Hippocampal formation (tissue), 2 donors: Measurements from ENCODE around the gene CCDC7.
"Not testable (repeated sequence)": the region's sequence is repeated elsewhere in the genome, so short reads cannot be mapped to it uniquely, and the experiment has no call there.

ENCODE experiments used
- DNase-seq, 2 donors: peaks; one replicate each; lab custom pipeline; 2025; lab: John Stamatoyannopoulos, UW

CCDC7 gene

DNA sequence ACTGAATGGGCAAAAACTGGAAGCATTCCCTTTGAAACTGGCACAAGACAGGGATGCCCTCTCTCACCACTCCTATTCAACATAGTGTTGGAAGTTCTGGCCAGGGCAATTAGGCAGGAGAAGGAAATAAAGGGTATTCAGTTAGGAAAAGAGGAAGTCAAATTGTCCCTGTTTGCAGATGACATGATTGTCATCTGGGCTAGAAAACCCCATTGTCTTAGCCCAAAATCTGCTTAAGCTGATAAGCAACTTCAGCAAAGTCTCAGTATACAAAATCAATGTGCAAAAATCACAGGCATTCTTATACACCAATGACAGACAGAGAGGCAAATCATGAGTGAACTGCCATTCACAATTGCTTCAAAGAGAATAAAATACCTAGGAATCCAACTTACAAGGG, 116.8 kb downstream of the CCDC7 start:
- not testable (repeated sequence) for DNase-seq

DNA sequence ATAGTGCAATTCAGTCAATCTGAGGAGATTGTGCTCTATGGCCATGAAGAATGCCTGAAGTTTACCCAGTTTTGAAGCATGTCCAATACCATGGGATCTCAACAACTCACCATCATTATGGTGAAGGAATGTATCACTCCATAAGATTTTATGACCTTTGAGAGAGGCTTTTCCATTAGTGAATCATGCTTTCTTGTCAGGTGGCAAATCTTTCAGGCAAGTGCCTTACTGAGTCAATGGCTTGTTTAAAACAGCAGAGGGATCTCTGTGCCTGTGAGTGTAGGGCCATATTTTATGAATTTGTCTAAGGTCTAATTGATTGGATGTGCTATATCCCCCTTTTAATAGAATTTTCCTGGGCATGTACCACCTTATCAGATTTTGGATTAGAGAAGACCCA, 131.5 kb downstream of the CCDC7 start:
- no peak for DNase-seq

DNA sequence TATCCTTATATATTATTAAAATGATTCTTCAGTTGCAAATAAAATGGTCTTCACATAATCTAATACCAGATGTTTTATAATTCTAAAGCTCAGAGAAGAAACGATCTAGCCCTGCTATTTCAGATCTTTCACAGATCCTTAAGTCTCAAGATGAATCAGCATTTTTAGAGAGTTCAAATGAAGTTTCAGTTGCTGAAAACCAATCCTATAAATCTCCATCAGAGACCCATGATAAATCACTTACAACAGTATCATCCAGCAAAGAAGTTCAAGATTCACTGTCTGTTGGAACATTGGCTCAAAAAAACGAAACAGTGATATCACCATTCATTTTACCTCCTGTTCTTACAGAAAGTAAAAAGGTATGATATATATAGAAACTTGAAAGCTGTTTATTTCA, 137.0 kb downstream of the CCDC7 start:
- DNase-seq: no peak

GRCh38 chr10:32598022-32598421, 152.1 kb downstream of the CCDC7 start:
- DNase-seq: not testable (repeated sequence)

DNA sequence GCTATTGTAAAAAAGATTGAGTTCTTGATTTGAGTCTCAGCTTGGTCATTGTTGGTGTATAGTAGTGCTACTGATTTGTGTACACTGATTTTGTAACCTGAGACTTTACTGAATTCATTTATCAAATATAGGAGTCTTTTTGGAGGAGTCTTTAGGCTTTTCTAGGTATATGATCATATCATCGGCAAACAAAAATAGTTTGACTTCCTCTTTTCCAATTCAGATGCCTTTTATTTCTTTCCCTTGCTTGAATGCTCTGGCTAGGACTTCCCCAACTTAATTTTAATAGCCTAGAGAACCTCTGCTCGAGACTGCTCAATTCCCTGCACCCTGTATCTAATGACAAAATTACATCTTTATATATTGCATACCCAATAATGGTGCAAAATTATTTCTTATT, 154.4 kb downstream of the CCDC7 start:
- no peak for DNase-seq

GRCh38 chr10:32601562-32601961, 155.6 kb downstream of the CCDC7 start:
- not testable (repeated sequence) for DNase-seq

DNA sequence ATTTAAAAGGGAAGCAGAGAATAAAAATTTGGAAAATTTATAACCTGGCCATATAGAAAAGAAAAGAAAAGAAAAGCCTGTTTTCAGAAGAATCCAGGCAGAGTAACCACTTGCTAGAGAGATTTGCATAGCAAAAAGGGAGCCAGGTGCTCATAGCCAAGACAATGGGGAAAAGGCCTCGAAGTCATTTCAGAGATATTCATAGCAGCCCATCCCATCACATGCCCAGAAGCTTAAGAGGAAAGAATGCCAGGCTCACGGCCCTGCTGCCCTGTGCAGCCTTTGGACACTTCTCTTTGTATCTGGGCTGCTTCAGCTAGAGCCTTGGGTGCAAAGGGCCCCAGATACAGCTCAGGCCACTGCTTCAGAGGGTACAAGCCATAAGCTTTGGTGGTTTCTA, 159.8 kb downstream of the CCDC7 start:
- no peak for DNase-seq

DNA sequence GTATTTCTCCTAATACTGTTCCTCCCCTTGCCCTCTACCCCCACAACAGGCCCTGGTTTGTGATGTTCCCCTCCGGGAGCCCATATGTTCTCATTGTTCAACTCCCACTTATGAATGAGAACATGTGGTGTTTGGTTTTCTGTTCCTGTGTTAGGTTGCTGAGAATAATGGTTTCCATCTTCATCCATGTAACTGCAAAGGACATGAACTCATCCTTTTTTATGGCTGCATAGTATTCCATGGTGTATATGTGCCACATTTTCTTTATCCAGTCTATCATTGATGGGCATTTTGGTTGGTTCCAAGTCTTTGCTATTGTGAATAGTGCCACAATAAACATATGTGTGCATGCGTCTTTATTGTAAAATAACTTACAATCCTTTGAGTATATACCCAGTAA, 164.6 kb downstream of the CCDC7 start:
- not testable (repeated sequence) for DNase-seq

GRCh38 chr10:32616438-32616837, 170.5 kb downstream of the CCDC7 start:
- DNase-seq: no peak

GRCh38 chr10:32618482-32618881, 172.5 kb downstream of the CCDC7 start:
- no peak for DNase-seq

GRCh38 chr10:32621969-32622368, 176.0 kb downstream of the CCDC7 start:
- DNase-seq: no peak

DNA sequence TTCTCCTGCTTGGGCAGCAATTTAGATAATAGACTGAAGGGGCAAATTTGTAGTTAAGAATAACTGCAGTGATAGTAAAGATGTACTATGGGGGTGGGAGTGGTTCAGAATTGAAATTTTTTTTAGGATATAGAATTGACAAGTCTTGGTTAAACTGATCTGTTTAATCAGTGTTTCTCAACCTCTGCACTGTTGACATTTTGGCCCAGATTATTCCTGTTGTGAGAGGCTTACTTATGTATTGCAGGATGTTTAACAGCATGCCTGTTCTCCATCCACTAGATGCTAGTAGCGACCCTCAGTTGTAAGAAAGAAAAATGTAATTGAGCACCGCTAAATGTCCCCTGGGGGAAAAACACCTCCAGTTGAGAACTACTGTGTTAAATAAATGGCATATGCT, 176.5 kb downstream of the CCDC7 start:
- DNase-seq: no peak

DNA sequence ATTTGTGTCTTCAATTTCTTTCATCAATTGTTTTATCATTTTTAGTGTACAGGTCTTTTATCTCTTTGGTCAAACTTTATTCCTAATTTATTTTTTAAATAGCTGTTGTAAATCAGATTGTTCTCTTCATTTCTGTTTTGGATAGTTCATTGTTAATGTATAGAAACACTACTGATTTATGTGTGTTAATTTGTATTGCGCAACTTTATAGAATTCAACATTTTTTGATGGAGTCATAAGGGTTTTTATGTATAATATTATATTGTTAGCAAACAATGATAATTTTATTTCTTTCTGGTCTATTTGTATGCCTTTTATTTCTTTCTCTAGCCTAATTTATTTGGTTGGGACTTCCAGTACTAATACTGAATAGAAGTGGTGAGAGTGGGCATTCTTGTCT, 181.2 kb downstream of the CCDC7 start:
- DNase-seq: no peak

GRCh38 chr10:32629910-32630309, 184.0 kb downstream of the CCDC7 start:
- no peak for DNase-seq

GRCh38 chr10:32646535-32646934, 200.6 kb downstream of the CCDC7 start:
- DNase-seq: no peak

DNA sequence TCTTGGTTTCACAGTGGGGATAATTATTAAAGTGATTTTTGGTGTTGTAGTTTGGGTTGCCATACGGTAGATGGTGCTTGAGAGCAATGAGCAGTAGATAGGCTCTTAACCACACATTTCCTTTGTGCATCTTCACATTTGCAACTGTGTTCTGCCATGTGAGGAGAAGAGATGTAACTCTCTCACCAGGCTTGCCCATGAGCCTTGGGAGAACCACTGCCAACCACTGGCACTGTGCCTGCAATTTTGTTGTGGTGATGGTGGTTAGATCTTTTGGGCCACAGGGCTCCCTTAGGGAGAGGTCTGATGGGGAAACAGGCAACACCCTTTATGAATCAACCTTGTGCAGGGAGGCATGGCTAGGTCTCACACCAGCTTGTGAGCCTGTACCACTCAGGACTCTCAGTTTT, 204.3 kb downstream of the CCDC7 start:
- no peak for DNase-seq

DNA sequence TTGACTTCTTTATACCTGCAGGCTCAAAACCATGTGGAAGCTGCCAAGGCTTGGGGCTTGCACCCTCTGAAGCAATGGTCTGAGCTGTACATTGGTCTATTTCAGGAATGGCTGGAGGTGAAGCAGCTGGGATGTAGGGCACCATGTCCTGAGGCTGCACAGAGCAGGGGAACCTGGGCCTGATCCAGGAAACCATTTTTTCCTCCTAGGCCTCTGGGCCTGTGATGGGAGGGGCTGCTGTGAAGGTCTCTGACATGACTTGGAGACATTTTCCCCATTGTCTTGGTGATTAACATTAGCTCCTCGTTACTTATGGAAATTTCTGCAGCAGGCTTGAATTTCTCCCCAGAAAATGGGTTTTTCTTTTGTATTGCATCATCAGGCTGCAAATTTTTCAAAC, 211.5 kb downstream of the CCDC7 start:
- DNase-seq: not testable (repeated sequence)

GRCh38 chr10:32661346-32661745, 215.4 kb downstream of the CCDC7 start:
- DNase-seq: no peak

DNA sequence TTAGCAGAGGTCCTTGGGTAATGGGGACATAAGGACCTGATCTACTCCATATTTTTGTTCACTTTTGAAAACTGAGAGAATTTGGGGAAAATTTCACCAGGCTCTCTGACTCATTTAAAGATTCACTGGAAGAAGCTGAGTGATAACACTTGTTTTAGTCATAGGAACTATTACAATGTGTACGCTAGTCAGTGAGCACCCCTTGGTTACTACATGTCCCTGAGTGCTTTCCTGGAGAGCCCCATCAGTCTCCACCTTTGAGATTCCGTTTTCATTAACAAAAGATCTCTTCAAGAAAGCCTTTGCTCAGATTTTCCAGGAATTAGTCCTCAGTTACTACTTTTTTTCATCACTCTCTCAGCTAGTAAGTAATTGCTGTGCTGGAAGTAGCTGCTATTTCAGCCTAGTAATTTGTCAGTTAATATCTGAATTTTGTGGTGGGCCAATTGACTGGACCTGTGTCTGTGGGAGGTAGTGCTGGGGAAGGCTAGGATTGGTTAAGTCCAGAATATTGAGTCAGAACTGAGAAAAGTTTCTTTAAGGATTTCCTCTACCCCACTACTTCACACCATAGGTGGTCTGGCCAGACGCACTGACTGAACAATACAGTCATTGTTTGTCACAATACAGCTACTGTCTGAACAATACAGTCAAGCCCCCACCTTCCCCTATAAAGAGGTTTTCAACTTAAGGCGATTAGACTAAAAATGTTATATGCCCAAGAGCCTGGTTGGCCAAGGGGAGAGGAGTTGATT, 235.0 kb downstream of the CCDC7 start:
- no peak for DNase-seq

DNA sequence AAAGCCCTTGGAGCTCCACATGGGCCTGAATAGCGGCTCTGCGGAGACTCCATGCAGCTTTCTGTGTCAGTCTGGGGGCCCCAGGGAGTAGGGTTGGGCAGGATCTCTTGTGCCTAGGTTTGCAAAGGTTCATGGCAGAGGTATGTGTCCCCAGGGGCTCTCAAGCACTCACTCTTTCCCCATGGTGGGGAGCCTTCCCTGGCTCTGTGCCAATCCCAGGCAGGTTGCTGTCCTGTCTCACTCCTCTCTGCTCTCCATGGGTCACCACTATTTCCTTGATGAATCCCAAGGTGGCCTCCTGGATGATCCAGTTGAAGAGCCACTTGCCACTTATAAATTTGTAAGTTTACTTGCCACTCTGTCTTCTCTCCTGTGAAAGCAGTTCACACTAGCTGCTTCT, 238.4 kb downstream of the CCDC7 start:
- DNase-seq: no peak

DNA sequence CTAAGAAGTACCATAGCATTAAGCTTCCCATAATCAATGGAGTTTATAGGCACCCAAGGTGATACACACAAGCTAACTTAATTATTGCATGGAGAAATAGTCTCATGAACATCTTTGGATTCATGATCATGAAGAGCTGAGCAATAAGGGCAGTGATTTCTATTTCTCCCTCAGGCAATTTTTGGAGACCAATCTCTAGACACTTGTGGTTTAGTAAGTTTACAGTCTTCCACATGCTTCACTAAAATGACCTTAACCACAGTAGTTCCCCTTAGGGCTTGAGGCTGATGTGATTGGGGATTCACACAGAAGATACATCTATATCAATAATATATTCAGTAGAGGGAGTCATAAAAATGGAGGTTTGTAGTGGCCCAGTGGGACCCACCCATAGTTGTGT, 241.2 kb downstream of the CCDC7 start:
- DNase-seq: no peak

GRCh38 chr10:32687546-32687945, 241.6 kb downstream of the CCDC7 start:
- DNase-seq: no peak

DNA sequence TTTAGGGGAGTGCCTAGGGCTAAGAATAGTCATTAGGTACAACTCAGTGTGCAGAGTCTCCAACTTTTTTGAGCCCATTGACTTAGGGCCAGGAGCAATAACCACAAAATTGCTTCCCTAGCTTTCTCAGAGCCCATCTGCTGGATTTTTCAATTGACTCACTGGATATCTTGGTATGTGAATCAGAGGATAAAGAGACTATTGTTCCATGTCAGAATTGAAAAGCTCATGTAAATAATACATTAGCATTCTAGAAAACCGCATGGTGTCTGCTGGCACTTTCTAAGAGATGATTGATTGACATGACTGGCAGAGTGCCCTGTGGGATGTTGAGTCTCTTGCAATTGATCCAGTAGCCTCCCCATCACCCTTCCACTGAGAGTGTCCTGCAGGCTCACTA, 246.2 kb downstream of the CCDC7 start:
- DNase-seq: peak; percentile 0 to 12

- no peak for DNase-seq
Measured at GRCh38 chr10:32693441-32693979, 247.6 kb downstream of the CCDC7 start.
